ENCODE measurements around the gene USP30. TPM values are rescaled to one million over a fixed set of nuclear protein-coding genes. Genes with fewer than 3 reads are reported as not detected.

Gene USP30
- total RNA-seq, 2 experiments from 2014 or later: 9.2 to 14.5 TPM

GRCh38 chr12:109115404-109115757, 63.0 kb downstream of the USP30 start:
- Mint-ChIP-seq H3K9me3 (ENCODE audit: low read depth) (no peaks in the 10 kb centered on the region), H3K4me3 (no peak overlapping the region), H3K36me3 (ENCODE audit: low read depth) (peaks cover 4% of the 10 kb centered on the region), H3K4me1 (peaks cover 29% of the 10 kb centered on the region), H3K27ac (no peak overlapping the region), H3K27me3 (no peaks in the 10 kb centered on the region)
- DNase-seq (no peak), ATAC-seq (no peak)
- intact Hi-C loops (cut with DNase I, micrococcal nuclease): no loop called here
- CTCF ChIA-PET: interaction anchor here (1.0 to 4.2 kb wide), 2 partner anchors 15 to 278 kb away, joined by 4 to 17 read pairs; no protein-coding TSS in a partner anchor
- POLR2A ChIA-PET: no interaction called here

GRCh38 chr12:109115758-109116610, 63.6 kb downstream of the USP30 start, which contains the start of gene ACACB:
Gene ACACB, plus strand, starts transcription at chr12:109116587. Its CDS starts 22,819 bp downstream, at chr12:109139406.
- DNase-seq (no peak), ATAC-seq (no peak)
- POLR2A ChIA-PET: interaction anchor here (0.5 kb wide), 1 partner anchor 1245 kb away, joined by 3 read pairs; no protein-coding TSS in a partner anchor
- intact Hi-C loops (cut with DNase I, micrococcal nuclease): no loop called here
- CTCF ChIA-PET: no interaction called here
- H3K4me1 Mint-ChIP-seq: peaks cover 27% of the 10 kb centered on the region
- H3K27me3 Mint-ChIP-seq: no peaks in the 10 kb centered on the region
- peaks cover 2% of the 10 kb centered on the region for H3K36me3 Mint-ChIP-seq (ENCODE audit: low read depth)
- no peak within 1 kb of the TSS for H3K4me3 Mint-ChIP-seq
- H3K9me3 Mint-ChIP-seq (ENCODE audit: low read depth): no peaks in the 10 kb centered on the region
- H3K27ac Mint-ChIP-seq: no peak within 1 kb of the TSS

- H3K27me3 Mint-ChIP-seq: no peaks in the 10 kb centered on the region
- H3K36me3 Mint-ChIP-seq (ENCODE audit: low read depth): peaks cover 2% of the 10 kb centered on the region
- DNase-seq (no peak), ATAC-seq (no peak)
- no peak overlapping the region for H3K4me3 Mint-ChIP-seq
- no peak overlapping the region for H3K27ac Mint-ChIP-seq
- H3K9me3 Mint-ChIP-seq (ENCODE audit: low read depth): no peaks in the 10 kb centered on the region
- H3K4me1 Mint-ChIP-seq: peaks cover 26% of the 10 kb centered on the region
- ChIA-PET POLR2A (no interaction called here), CTCF (no interaction called here)
- intact Hi-C loops (cut with DNase I, micrococcal nuclease): no loop called here
Observed at GRCh38 chr12:109116611-109116949, 64.2 kb downstream of the USP30 start.

GRCh38 chr12:109120095-109120494, 67.7 kb downstream of the USP30 start:
- no peaks in the 10 kb centered on the region for H3K9me3 Mint-ChIP-seq (ENCODE audit: low read depth)
- H3K27me3 Mint-ChIP-seq: no peaks in the 10 kb centered on the region
- intact Hi-C loops (cut with DNase I, micrococcal nuclease): no loop called here
- ChIA-PET POLR2A (no interaction called here), CTCF (interaction anchor here (0.6 to 2.2 kb wide), 3 partner anchors 8 to 1074 kb away, joined by 4 to 9 read pairs (median 6); no protein-coding TSS in a partner anchor)
- H3K27ac Mint-ChIP-seq: no peak overlapping the region
- H3K4me3 Mint-ChIP-seq: no peak overlapping the region
- ATAC-seq (no peak), DNase-seq (no peak)
- H3K36me3 Mint-ChIP-seq (ENCODE audit: low read depth): peaks cover 2% of the 10 kb centered on the region
- H3K4me1 Mint-ChIP-seq: peaks cover 5% of the 10 kb centered on the region

- Mint-ChIP-seq H3K9me3 (ENCODE audit: low read depth) (no peaks in the 10 kb centered on the region), H3K4me3 (no peak overlapping the region), H3K4me1 (peaks cover 2% of the 10 kb centered on the region), H3K27me3 (no peaks in the 10 kb centered on the region), H3K36me3 (ENCODE audit: low read depth) (peaks cover 2% of the 10 kb centered on the region), H3K27ac (no peak overlapping the region)
- ChIA-PET POLR2A (no interaction called here), CTCF (interaction anchor here (0.9 to 2.2 kb wide), 2 partner anchors 9 to 11 kb away, joined by 4 to 9 read pairs; no protein-coding TSS in a partner anchor)
- DNase-seq (no peak), ATAC-seq (no peak)
- intact Hi-C loops (cut with DNase I, micrococcal nuclease): no loop called here
Observed at GRCh38 chr12:109120557-109120956, 68.2 kb downstream of the USP30 start.

GRCh38 chr12:109121346-109121880, 69.0 kb downstream of the USP30 start:
- H3K27me3 Mint-ChIP-seq: no peaks in the 10 kb centered on the region
- H3K9me3 Mint-ChIP-seq (ENCODE audit: low read depth): no peaks in the 10 kb centered on the region
- DNase-seq (no peak), ATAC-seq (no peak)
- no peak overlapping the region for H3K27ac Mint-ChIP-seq
- intact Hi-C loops (cut with DNase I, micrococcal nuclease): no loop called here
- CTCF ChIA-PET: interaction anchor here (0.9 to 2.2 kb wide), 2 partner anchors 10 to 11 kb away, joined by 4 to 9 read pairs; no protein-coding TSS in a partner anchor
- H3K4me3 Mint-ChIP-seq: no peak overlapping the region
- H3K36me3 Mint-ChIP-seq (ENCODE audit: low read depth): peaks cover 2% of the 10 kb centered on the region
- H3K4me1 Mint-ChIP-seq: no peaks in the 10 kb centered on the region
- POLR2A ChIA-PET: no interaction called here

- DNase-seq: no peak
- no peak overlapping the region for H3K27ac Mint-ChIP-seq
- H3K4me1 Mint-ChIP-seq: no peaks in the 10 kb centered on the region
- no peak for ATAC-seq
- no peak overlapping the region for H3K4me3 Mint-ChIP-seq
- CTCF ChIA-PET: interaction anchor here (0.8 to 1.4 kb wide), 2 partner anchors 13 to 109 kb away, joined by 3 to 4 read pairs; no protein-coding TSS in a partner anchor
- no peaks in the 10 kb centered on the region for H3K9me3 Mint-ChIP-seq (ENCODE audit: low read depth)
- no peaks in the 10 kb centered on the region for H3K27me3 Mint-ChIP-seq
- intact Hi-C loops (cut with DNase I, micrococcal nuclease): no loop called here
- H3K36me3 Mint-ChIP-seq (ENCODE audit: low read depth): no peaks in the 10 kb centered on the region
- POLR2A ChIA-PET: no interaction called here
Observed at GRCh38 chr12:109124878-109125648, 72.7 kb downstream of the USP30 start.

GRCh38 chr12:109125791-109126190, 73.4 kb downstream of the USP30 start:
- ATAC-seq (no peak), DNase-seq (no peak)
- no peak overlapping the region for H3K4me3 Mint-ChIP-seq
- no peaks in the 10 kb centered on the region for H3K27me3 Mint-ChIP-seq
- H3K27ac Mint-ChIP-seq: no peak overlapping the region
- no peaks in the 10 kb centered on the region for H3K9me3 Mint-ChIP-seq (ENCODE audit: low read depth)
- intact Hi-C loops (cut with DNase I, micrococcal nuclease): no loop called here
- no peaks in the 10 kb centered on the region for H3K36me3 Mint-ChIP-seq (ENCODE audit: low read depth)
- ChIA-PET CTCF (interaction anchor here (0.8 to 1.3 kb wide), 2 partner anchors 14 to 110 kb away, joined by 4 to 5 read pairs; no protein-coding TSS in a partner anchor), POLR2A (no interaction called here)
- H3K4me1 Mint-ChIP-seq: no peaks in the 10 kb centered on the region

- CTCF ChIA-PET: interaction anchor here (1.3 kb wide), 1 partner anchor 15 kb away, joined by 5 read pairs; no protein-coding TSS in a partner anchor
- H3K27ac Mint-ChIP-seq: no peak overlapping the region
- no peak for ATAC-seq
- H3K27me3 Mint-ChIP-seq: no peaks in the 10 kb centered on the region
- H3K9me3 Mint-ChIP-seq (ENCODE audit: low read depth): no peaks in the 10 kb centered on the region
- H3K36me3 Mint-ChIP-seq (ENCODE audit: low read depth): no peaks in the 10 kb centered on the region
- no peak overlapping the region for H3K4me3 Mint-ChIP-seq
- DNase-seq: no peak
- intact Hi-C loops (cut with DNase I, micrococcal nuclease): no loop called here
- POLR2A ChIA-PET: no interaction called here
- no peaks in the 10 kb centered on the region for H3K4me1 Mint-ChIP-seq
Observed at GRCh38 chr12:109126784-109127183, 74.4 kb downstream of the USP30 start.

GRCh38 chr12:109127533-109128242, 75.3 kb downstream of the USP30 start:
- Mint-ChIP-seq H3K27me3 (no peaks in the 10 kb centered on the region), H3K36me3 (ENCODE audit: low read depth) (no peaks in the 10 kb centered on the region), H3K4me1 (no peaks in the 10 kb centered on the region), H3K9me3 (ENCODE audit: low read depth) (no peaks in the 10 kb centered on the region), H3K27ac (no peak overlapping the region), H3K4me3 (no peak overlapping the region)
- intact Hi-C loops (cut with DNase I, micrococcal nuclease): no loop called here
- DNase-seq: no peak
- ChIA-PET POLR2A (no interaction called here), CTCF (no interaction called here)
- ATAC-seq: no peak
